Spleen (tissue), 11 donors: Measurements from ENCODE around the gene GALNT18. TPM values are rescaled to one million over a fixed set of nuclear protein-coding genes. Genes with fewer than 3 reads are reported as not detected.

ENCODE experiments used
- DNase-seq: peaks from one replicate; pipeline ENCODE4 v3.0.0-alpha.2; 2020
- H3K27ac ChIP-seq, 8 donors: fragments of 200-600 bp; sonication (generic) in 7 of 8; 1 replicate in 4 of 8; 2 replicates in 4 of 8; pipeline versions ENCODE4 v1.5.0 to v1.8.0; 2016 to 2021; ENCODE audit warnings: inconsistent platforms in 4 of 8, mild to moderate bottlenecking in 4 of 8, moderate library complexity in 1 of 8
- H3K27me3 ChIP-seq, 7 donors: fragments of 200-600 bp; sonication (generic) in 6 of 7; replicated peaks in 1 of 7; 1 replicate in 4 of 7; 2 replicates in 3 of 7; pipeline versions ENCODE4 v1.5.0 to v1.8.0; 2016 to 2021; ENCODE audit warnings: inconsistent platforms in 3 of 7, mild to moderate bottlenecking in 1 of 7
- H3K36me3 ChIP-seq, 6 donors: fragments of 200-600 bp; sonication (generic) in 5 of 6; 1 replicate in 4 of 6; 2 replicates in 2 of 6; pipeline versions ENCODE4 v1.5.0 to v1.8.0; 2016 to 2021; ENCODE audit warnings: inconsistent platforms in 2 of 6
- H3K4me1 ChIP-seq, 6 donors: fragments of 200-600 bp; sonication (generic) in 5 of 6; 1 replicate in 3 of 6; 2 replicates in 3 of 6; pipeline versions ENCODE4 v1.5.0 to v1.8.0; 2016 to 2021; ENCODE audit warnings: inconsistent platforms in 3 of 6
- H3K4me3 ChIP-seq, 8 donors: fragments of 200-600 bp; sonication (generic) in 7 of 8; 1 replicate in 4 of 8; 2 replicates in 4 of 8; pipeline versions ENCODE4 v1.5.0 to v1.8.0; 2016 to 2021; ENCODE audit warnings: inconsistent platforms in 4 of 8, mild to moderate bottlenecking in 4 of 8, moderate library complexity in 2 of 8
- H3K9me3 ChIP-seq, 8 donors: fragments of 200-600 bp; sonication (generic) in 7 of 8; 1 replicate in 4 of 8; 2 replicates in 4 of 8; pipeline versions ENCODE4 v1.5.0 to v1.8.0; 2016 to 2021; ENCODE audit warnings: inconsistent platforms in 4 of 8
- POLR2A ChIP-seq, 3 donors: fragments of 450-650 bp; IDR thresholded peaks; one replicate each; pipeline ENCODE4 v1.5.1; 2017; ENCODE audit warnings: antibody characterized with exemption in 3 of 3, mild to moderate bottlenecking in 1 of 3
- POLR2AphosphoS5 ChIP-seq, 3 donors: sonication (generic); formaldehyde crosslinking; IDR thresholded peaks; one replicate each; pipeline ENCODE4 v1.5.1; 2017; ENCODE audit warnings: antibody characterized with exemption in 3 of 3
- WGBS, 5 donors: extraction: QIAGEN DNeasy Blood & Tissue Kit in 3 of 5; methylation state at CpG; one replicate each; pipeline versions ENCODE4 v1.1.5 to v1.1.7; 2013 to 2018; 5-methylcytosine and 5-hydroxymethylcytosine counted together
- intact Hi-C: fragments of 100-400 bp; cut with DNase I; formaldehyde crosslinking; loops from one replicate; pipeline ENCODE4 v1.15.0; 2023; ENCODE audit warnings: low total_unique reads
- polyA plus RNA-seq, 3 donors: library from polyadenylated mRNA; stranded (reverse); fragments of 200-250 nt; gene quantifications; one replicate each; pipeline ENCODE4 v1.2.1, GENCODE V29; 2013
- total RNA-seq, 7 donors: library from RNA; depleted of rRNA in 3 of 7; stranded (reverse); fragments of >200 nt in 3 of 7; fragmentation: NEBNext Ultra II Directional in 4 of 7; extraction: Animal tissue kit (Norgen Biotek cat#: 25700) in 4 of 7; gene quantifications; one replicate each; pipeline versions ENCODE4 v1.1.0 to v1.2.1, GENCODE V29; 2016 to 2021
- TF ChIP-seq, protein P1 (sequence below), 11 experiments: fragments of 200-600 bp in 7 of 11; fragments of 450-650 bp in 4 of 11; sonication (generic) in 4 of 11; IDR thresholded peaks in 8 of 11; conservative IDR thresholded peaks in 3 of 11; 1 replicate in 7 of 11; 2 replicates in 4 of 11; pipeline versions ENCODE4 v1.4.0 to v1.8.0; 2016 to 2021; ENCODE audit warnings: antibody characterized with exemption in 11 of 11, inconsistent platforms in 4 of 11, mild to moderate bottlenecking in 1 of 11
- donor health status: healthy with polysubstance abuse.
- donor health status: DM: no; HTN: no; CAD: no; lungs with moderate emphysema.
- donor health status: DM: no; HTN: no; CAD: no.
- donor health status: Bipolar disorder and iron deficiency.
- donor health status: healthy.
- donor health status: DM: no; HTN: no; CAD: no.
- donor health status: DM: yes; HTN: yes; CAD: no.

GALNT18 gene
- total and polyA plus RNA-seq, 10 donors: 0.87 to 6.9 (median 3.9) TPM

DNA sequence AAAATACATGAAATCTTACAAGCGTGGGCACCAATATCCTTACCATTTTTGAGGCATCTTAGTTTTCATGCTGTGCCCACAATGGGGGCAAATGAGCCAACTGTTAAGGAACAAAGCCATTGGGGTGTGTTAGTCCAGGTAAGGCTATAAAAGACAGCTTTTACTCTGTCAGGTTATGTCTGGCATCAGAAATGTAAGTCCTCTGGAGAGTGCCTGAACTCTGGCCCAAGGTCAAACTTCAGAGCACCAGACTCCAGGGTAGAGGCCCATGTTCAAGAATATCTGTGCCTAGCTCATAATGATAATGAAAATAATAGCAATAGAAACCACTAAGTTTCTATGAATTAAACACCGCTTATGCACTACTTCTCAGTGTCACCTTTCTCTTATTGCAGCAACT lies 374.2 kb downstream of the GALNT18 start:
- no peak overlapping the region for H3K4me3 ChIP-seq
- TF ChIP-seq POLR2AphosphoS5 (IDR thresholded peaks at IDR 0.05) (no peak), POLR2A (IDR thresholded peaks at IDR 0.05) (no peak)
- TF ChIP-seq, protein P1, sequence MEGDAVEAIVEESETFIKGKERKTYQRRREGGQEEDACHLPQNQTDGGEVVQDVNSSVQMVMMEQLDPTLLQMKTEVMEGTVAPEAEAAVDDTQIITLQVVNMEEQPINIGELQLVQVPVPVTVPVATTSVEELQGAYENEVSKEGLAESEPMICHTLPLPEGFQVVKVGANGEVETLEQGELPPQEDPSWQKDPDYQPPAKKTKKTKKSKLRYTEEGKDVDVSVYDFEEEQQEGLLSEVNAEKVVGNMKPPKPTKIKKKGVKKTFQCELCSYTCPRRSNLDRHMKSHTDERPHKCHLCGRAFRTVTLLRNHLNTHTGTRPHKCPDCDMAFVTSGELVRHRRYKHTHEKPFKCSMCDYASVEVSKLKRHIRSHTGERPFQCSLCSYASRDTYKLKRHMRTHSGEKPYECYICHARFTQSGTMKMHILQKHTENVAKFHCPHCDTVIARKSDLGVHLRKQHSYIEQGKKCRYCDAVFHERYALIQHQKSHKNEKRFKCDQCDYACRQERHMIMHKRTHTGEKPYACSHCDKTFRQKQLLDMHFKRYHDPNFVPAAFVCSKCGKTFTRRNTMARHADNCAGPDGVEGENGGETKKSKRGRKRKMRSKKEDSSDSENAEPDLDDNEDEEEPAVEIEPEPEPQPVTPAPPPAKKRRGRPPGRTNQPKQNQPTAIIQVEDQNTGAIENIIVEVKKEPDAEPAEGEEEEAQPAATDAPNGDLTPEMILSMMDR (IDR thresholded peaks at IDR 0.05 in 8 of 11, conservative IDR thresholded peaks at IDR 0.05 in 3 of 11): no peak
- 76 to 83% (median 82%) methylated on average over 2 of the region's 2 CpGs for WGBS, 5 donors
- no peaks in the 10 kb centered on the region for H3K9me3 ChIP-seq
- DNase-seq: no peak
- H3K4me1 ChIP-seq: peaks cover 12 to 36% (median 22%) of the 10 kb centered on the region in 6 donors
- H3K27me3 ChIP-seq: no peaks in the 10 kb centered on the region
- intact Hi-C loops: no loop called here
- H3K27ac ChIP-seq: no peak overlapping the region
- no peaks in the 10 kb centered on the region for H3K36me3 ChIP-seq

DNA sequence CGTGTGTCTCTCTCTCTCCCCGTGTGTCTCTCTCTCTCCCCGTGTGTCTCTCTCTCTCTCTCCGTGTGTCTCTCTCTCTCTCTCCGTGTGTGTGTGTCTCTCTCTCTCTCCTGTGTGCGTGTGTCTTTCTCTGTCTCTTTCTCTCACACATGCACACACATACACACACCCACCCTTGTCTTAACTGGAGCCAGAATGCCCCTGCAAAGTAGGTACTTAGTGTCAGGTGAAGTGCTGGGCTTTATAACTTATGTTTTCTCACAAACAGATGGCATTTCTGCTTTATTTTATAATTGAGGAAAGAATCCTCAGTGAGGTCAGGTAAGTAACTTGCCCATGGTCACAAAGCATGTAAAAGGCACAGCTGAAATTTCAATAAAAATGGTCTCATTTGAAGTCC lies 374.7 kb downstream of the GALNT18 start:
- no peak overlapping the region for H3K27ac ChIP-seq
- peaks cover 12 to 36% (median 22%) of the 10 kb centered on the region in 6 donors for H3K4me1 ChIP-seq
- no peak for DNase-seq
- no peak overlapping the region for H3K4me3 ChIP-seq
- H3K9me3 ChIP-seq: no peaks in the 10 kb centered on the region
- TF ChIP-seq POLR2AphosphoS5 (IDR thresholded peaks at IDR 0.05): no peak
- TF ChIP-seq, protein P1 (IDR thresholded peaks at IDR 0.05 in 8 of 11, conservative IDR thresholded peaks at IDR 0.05 in 3 of 11): no peak
- no peak for TF ChIP-seq POLR2A (IDR thresholded peaks at IDR 0.05)
- no peaks in the 10 kb centered on the region for H3K36me3 ChIP-seq
- intact Hi-C loops: no loop called here
- no peaks in the 10 kb centered on the region for H3K27me3 ChIP-seq
- WGBS, 5 donors: 75 to 94% (median 86%) methylated on average over 3 to 6 of the region's 6 CpGs

DNA sequence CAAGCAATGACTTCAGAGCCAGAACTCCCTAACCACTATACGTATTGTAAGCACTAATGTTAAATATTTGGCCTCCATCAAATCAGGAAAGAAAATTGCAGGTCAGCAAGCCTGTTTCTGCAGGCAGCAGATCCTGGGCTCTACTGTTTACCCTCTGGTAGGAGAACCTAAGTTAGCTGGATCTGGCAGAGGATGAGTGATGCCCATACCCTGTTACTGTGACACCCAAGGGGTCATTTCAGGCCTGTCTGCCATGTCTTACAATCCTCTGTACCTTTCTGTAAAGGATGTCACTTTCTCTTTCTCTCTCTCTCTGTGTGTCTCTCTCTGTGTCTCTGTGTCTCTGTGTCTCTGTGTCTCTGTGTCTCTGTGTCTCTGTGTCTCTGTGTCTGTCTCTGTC lies 375.6 kb downstream of the GALNT18 start:
- H3K27me3 ChIP-seq: no peaks in the 10 kb centered on the region
- no peaks in the 10 kb centered on the region for H3K36me3 ChIP-seq
- no peaks in the 10 kb centered on the region for H3K9me3 ChIP-seq
- intact Hi-C loops: no loop called here
- TF ChIP-seq POLR2AphosphoS5 (IDR thresholded peaks at IDR 0.05) (no peak), POLR2A (IDR thresholded peaks at IDR 0.05) (no peak)
- TF ChIP-seq, protein P1 (IDR thresholded peaks at IDR 0.05 in 8 of 11, conservative IDR thresholded peaks at IDR 0.05 in 3 of 11): no peak
- DNase-seq: no peak
- 87 to 97% (median 94%) methylated on average over 1 of the region's 1 CpG for WGBS, 5 donors
- peaks cover 12 to 36% (median 22%) of the 10 kb centered on the region in 6 donors for H3K4me1 ChIP-seq
- H3K27ac ChIP-seq: no peak overlapping the region
- H3K4me3 ChIP-seq: no peak overlapping the region

DNA sequence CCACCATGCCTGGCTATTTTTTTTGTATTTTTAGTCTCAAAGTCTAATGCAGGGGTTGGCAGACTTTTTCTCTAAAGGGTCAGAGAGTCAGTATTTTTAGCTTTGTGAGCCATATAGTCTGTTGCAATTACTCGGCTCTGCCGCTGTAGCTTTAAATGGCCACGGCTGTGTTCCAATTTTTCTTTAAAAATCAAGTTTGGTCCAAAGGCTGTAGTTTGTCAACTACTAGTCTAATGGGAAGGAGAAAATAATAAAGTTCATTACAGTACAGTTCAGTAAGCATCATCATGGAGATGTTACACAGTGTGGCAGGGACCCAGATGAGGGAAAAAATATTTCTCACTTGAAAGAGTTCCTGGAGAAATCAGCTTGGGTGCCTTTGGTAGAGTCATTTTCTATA lies 376.4 kb downstream of the GALNT18 start:
- Histone ChIP-seq H3K4me1 (peaks cover 12 to 36% (median 22%) of the 10 kb centered on the region in 6 donors), H3K4me3 (no peak overlapping the region), H3K27me3 (no peaks in the 10 kb centered on the region), H3K27ac (peak overlapping the region in 3 of 8 donors; percentile 41 to 60 (median 59)), H3K36me3 (no peaks in the 10 kb centered on the region), H3K9me3 (no peaks in the 10 kb centered on the region)
- 80 to 91% (median 84%) methylated on average over 3 of the region's 3 CpGs for WGBS, 5 donors
- TF ChIP-seq, protein P1 (IDR thresholded peaks at IDR 0.05 in 8 of 11, conservative IDR thresholded peaks at IDR 0.05 in 3 of 11): no peak
- TF ChIP-seq POLR2A (IDR thresholded peaks at IDR 0.05) (no peak), POLR2AphosphoS5 (IDR thresholded peaks at IDR 0.05) (no peak)
- intact Hi-C loops: no loop called here
- DNase-seq: no peak
